ENCODE results near the gene OR52K1.
"Not testable (repeated sequence)": the region's sequence is repeated elsewhere in the genome, so short reads cannot be mapped to it uniquely, and the experiment has no call there.

The OR52K1 gene

GRCh38 chr11:4491878-4492606, 9.6 kb downstream of the OR52K1 start:
- no peak for DNase-seq

GRCh38 chr11:4493480-4493818, 11.0 kb downstream of the OR52K1 start:
- no peak for DNase-seq

- DNase-seq: no peak
Measured at GRCh38 chr11:4495487-4495886, 13.0 kb downstream of the OR52K1 start.

GRCh38 chr11:4495986-4496385, 13.5 kb downstream of the OR52K1 start:
- no peak for DNase-seq

GRCh38 chr11:4496557-4497248, 14.3 kb downstream of the OR52K1 start:
- no peak for DNase-seq

- no peak for DNase-seq
Measured at GRCh38 chr11:4508886-4509285, 26.4 kb downstream of the OR52K1 start.

- no peak for DNase-seq
Measured at GRCh38 chr11:4511282-4512245, 29.1 kb downstream of the OR52K1 start.

GRCh38 chr11:4514196-4514595, 31.8 kb downstream of the OR52K1 start:
- DNase-seq: no peak

- DNase-seq: no peak
Measured at GRCh38 chr11:4522339-4522738, 39.9 kb downstream of the OR52K1 start.

GRCh38 chr11:4522752-4523151, 40.3 kb downstream of the OR52K1 start:
- DNase-seq: no peak

GRCh38 chr11:4523666-4524065, 41.2 kb downstream of the OR52K1 start:
- DNase-seq: no peak

- no peak for DNase-seq
Measured at GRCh38 chr11:4527926-4528325, 45.5 kb downstream of the OR52K1 start.

- DNase-seq: not testable (repeated sequence)
Measured at GRCh38 chr11:4531686-4532085, 49.2 kb downstream of the OR52K1 start.

GRCh38 chr11:4539603-4540219, 57.3 kb downstream of the OR52K1 start:
- peak; percentile 36 for DNase-seq

GRCh38 chr11:4541071-4541470, 58.6 kb downstream of the OR52K1 start:
- no peak for DNase-seq

Measured in EL (cell line).